Natural killer cell (primary cell): ENCODE results near the gene MYO1G. TPM values are rescaled to one million over a fixed set of nuclear protein-coding genes. Genes with fewer than 3 reads are reported as not detected.

ENCODE experiments used
- ATAC-seq, 3 donors: fragments of 150-1000 bp in 2 of 3; fragments of 200-7000 bp in 1 of 3; cut with Tn5 transposase; 1 replicate in 1 of 3; 2 replicates in 2 of 3; pipeline ENCODE4 v1.10.0; 2021; ENCODE audit warnings: mild to moderate bottlenecking in 2 of 3, moderate library complexity in 2 of 3
- DNase-seq, 2 donors: peaks; one replicate each; pipeline versions ENCODE4 v3.0.0 to v3.0.0-alpha.2; 2013 to 2021; ENCODE audit warnings: mixed read lengths in 1 of 2
- H3K27ac ChIP-seq: one replicate; pipeline ENCODE4 v1.5.1; 2013; ENCODE audit warnings: mild to moderate bottlenecking, low read length
- H3K27me3 ChIP-seq: one replicate; pipeline ENCODE4 v1.6.1; 2013; ENCODE audit warnings: low read length; ENCODE audit not compliant: control insufficient read depth, insufficient read depth
- H3K36me3 ChIP-seq: one replicate; pipeline ENCODE4 v1.6.1; 2013; ENCODE audit warnings: low read length; ENCODE audit not compliant: control insufficient read depth, insufficient read depth
- H3K4me1 ChIP-seq: one replicate; pipeline ENCODE4 v1.6.1; 2013; ENCODE audit warnings: low read length; ENCODE audit not compliant: control insufficient read depth, insufficient read depth
- H3K4me3 ChIP-seq: one replicate; pipeline ENCODE4 v1.5.1; 2013; ENCODE audit warnings: low read length
- H3K9me3 ChIP-seq: one replicate; pipeline ENCODE4 v1.6.1; 2013; ENCODE audit warnings: low read length; ENCODE audit not compliant: control insufficient read depth, insufficient read depth
- H3K27ac Mint-ChIP-seq, 2 donors: one replicate each; pipeline ENCODE4 v1.8.0; 2022; ENCODE audit warnings: mild to moderate bottlenecking in 2 of 2, mixed read lengths in 2 of 2, moderate library complexity in 1 of 2
- H3K27me3 Mint-ChIP-seq, 2 donors: one replicate each; pipeline ENCODE4 v1.8.0; 2022; ENCODE audit warnings: low read depth in 2 of 2, mixed read lengths in 2 of 2
- H3K36me3 Mint-ChIP-seq: one replicate; pipeline ENCODE4 v1.8.0; 2022; ENCODE audit warnings: mixed read lengths
- H3K4me1 Mint-ChIP-seq, 2 donors: one replicate each; pipeline ENCODE4 v1.8.0; 2022; ENCODE audit warnings: mixed read lengths in 2 of 2
- H3K4me3 Mint-ChIP-seq: one replicate; pipeline ENCODE4 v1.8.0; 2022; ENCODE audit warnings: mild to moderate bottlenecking, moderate library complexity, mixed read lengths
- H3K9me3 Mint-ChIP-seq, 2 donors: one replicate each; pipeline ENCODE4 v1.8.0; 2022; ENCODE audit warnings: mixed read lengths in 2 of 2
- CTCF ChIP-seq: fragments of 200-600 bp; IDR thresholded peaks from one replicate; pipeline ENCODE4 v1.8.0; 2022; ENCODE audit warnings: antibody characterized with exemption
- WGBS: methylation state at CpG from one replicate; pipeline ENCODE4 v1.1.7; 2013; ENCODE audit warnings: missing lambda C conversion rate; ENCODE audit not compliant: insufficient coverage; 5-methylcytosine and 5-hydroxymethylcytosine counted together
- intact Hi-C: fragments of 100-400 bp; cut with micrococcal nuclease; formaldehyde crosslinking; loops from one replicate; pipeline ENCODE4 v1.14.2; 2022
- total RNA-seq, 4 donors: library from RNA; stranded (reverse); fragments of 120-200 nt in 1 of 4; gene quantifications; one replicate each; pipeline versions ENCODE4 v1.2.3 to v1.2.4, GENCODE V29; 2013 to 2022

Gene MYO1G
- total RNA-seq, 3 donors from 2014 or later (not counting 1 experiment from before 2014, with no cell fraction given), result 371 to 470 (median 429) TPM

- WGBS, result 96% methylated on average over 8 of the region's 9 CpGs
- intact Hi-C loops, result no loop called here
- H3K36me3 Mint-ChIP-seq, result no peaks in the 10 kb centered on the region
Observed at GRCh38 chr7:44990109-44991023, 11.6 kb upstream of the MYO1G start.

GRCh38 chr7:44989132-44989531 lies 10.3 kb upstream of the MYO1G start:
- peaks cover 11% of the 10 kb centered on the region for H3K36me3 Mint-ChIP-seq
- ATAC-seq (no peak), DNase-seq (no peak)
- no peaks in the 10 kb centered on the region for H3K9me3 Mint-ChIP-seq
- no peak overlapping the region for H3K27ac Mint-ChIP-seq
- Histone ChIP-seq H3K4me3 (no peak overlapping the region), H3K36me3 (peaks cover 17% of the 10 kb centered on the region), H3K9me3 (no peaks in the 10 kb centered on the region), H3K4me1 (peaks cover 33% of the 10 kb centered on the region), H3K27ac (no peak overlapping the region), H3K27me3 (no peaks in the 10 kb centered on the region)
- no peaks in the 10 kb centered on the region for H3K27me3 Mint-ChIP-seq
- 96% methylated on average over 3 of the region's 3 CpGs for WGBS
- H3K4me3 Mint-ChIP-seq, result no peak overlapping the region
- no peak for TF ChIP-seq CTCF
- intact Hi-C loops, result no loop called here
- peaks cover 29 to 35% of the 10 kb centered on the region in 2 donors for H3K4me1 Mint-ChIP-seq

More at GRCh38 chr7:44990109-44991023, 11.6 kb upstream of the MYO1G start:
- Histone ChIP-seq H3K27ac (no peak overlapping the region), H3K4me3 (no peak overlapping the region), H3K36me3 (peaks cover 5% of the 10 kb centered on the region), H3K4me1 (peaks cover 20% of the 10 kb centered on the region), H3K9me3 (no peaks in the 10 kb centered on the region), H3K27me3 (no peaks in the 10 kb centered on the region)
- Mint-ChIP-seq H3K27ac (no peak overlapping the region), H3K4me3 (no peak overlapping the region), H3K27me3 (no peaks in the 10 kb centered on the region), H3K4me1 (peaks cover 27 to 32% of the 10 kb centered on the region in 2 donors), H3K9me3 (no peaks in the 10 kb centered on the region)
- no peak for DNase-seq
- no peak for TF ChIP-seq CTCF
- no peak for ATAC-seq

GRCh38 chr7:44988701-44989100 lies 9.9 kb upstream of the MYO1G start:
- Mint-ChIP-seq H3K27ac (no peak overlapping the region), H3K9me3 (no peaks in the 10 kb centered on the region), H3K4me3 (no peak overlapping the region), H3K27me3 (no peaks in the 10 kb centered on the region), H3K36me3 (peaks cover 11% of the 10 kb centered on the region), H3K4me1 (peaks cover 33 to 39% of the 10 kb centered on the region in 2 donors)
- H3K27ac ChIP-seq, result no peak overlapping the region
- intact Hi-C loops, result no loop called here
- 94% methylated on average over 4 of the region's 4 CpGs for WGBS
- H3K27me3 ChIP-seq, result no peaks in the 10 kb centered on the region
- ATAC-seq, result no peak
- H3K9me3 ChIP-seq, result no peaks in the 10 kb centered on the region
- TF ChIP-seq CTCF, result no peak
- H3K36me3 ChIP-seq, result peaks cover 22% of the 10 kb centered on the region
- H3K4me1 ChIP-seq, result peaks cover 37% of the 10 kb centered on the region
- no peak overlapping the region for H3K4me3 ChIP-seq
- DNase-seq, result no peak
